Tibial nerve (tissue), 4 donors: ENCODE measurements around the gene DHX8. TPM values are rescaled to one million over a fixed set of nuclear protein-coding genes. Genes with fewer than 3 reads are reported as not detected.

Source experiments
- DNase-seq, 2 donors: peaks; one replicate each; pipeline ENCODE4 v3.0.0-alpha.2; 2019; ENCODE audit warnings: low spot score in 2 of 2
- H3K27ac ChIP-seq, 4 donors: fragments of 200-600 bp; sonication (generic) in 3 of 4; one replicate each; pipeline ENCODE4 v1.5.1; 2017 to 2019; ENCODE audit warnings: mild to moderate bottlenecking in 1 of 4
- H3K27me3 ChIP-seq, 2 donors: fragments of 200-600 bp; sonication (generic) in 1 of 2; one replicate each; pipeline versions ENCODE4 v1.5.1 to v1.6.0; 2017 to 2019
- H3K36me3 ChIP-seq, 3 donors: fragments of 200-600 bp; sonication (generic); one replicate each; pipeline ENCODE4 v1.5.1; 2018 to 2019
- H3K4me1 ChIP-seq, 4 donors: fragments of 200-600 bp; sonication (generic) in 3 of 4; one replicate each; pipeline ENCODE4 v1.5.1; 2017 to 2019
- H3K4me3 ChIP-seq, 4 donors: fragments of 200-600 bp; sonication (generic) in 3 of 4; one replicate each; pipeline ENCODE4 v1.5.1; 2017 to 2019; ENCODE audit warnings: mild to moderate bottlenecking in 1 of 4, moderate library complexity in 1 of 4
- H3K9me3 ChIP-seq, 4 donors: fragments of 200-600 bp; sonication (generic) in 3 of 4; one replicate each; pipeline ENCODE4 v1.5.1; 2017 to 2019
- EP300 ChIP-seq, 2 donors: sonication (generic); formaldehyde crosslinking; IDR thresholded peaks; one replicate each; pipeline ENCODE4 v1.6.1; 2017; ENCODE audit warnings: antibody characterized with exemption in 2 of 2, mild to moderate bottlenecking in 1 of 2
- POLR2A ChIP-seq, 2 donors: fragments of 450-650 bp; IDR thresholded peaks; one replicate each; pipeline ENCODE4 v1.6.1; 2017; ENCODE audit warnings: antibody characterized with exemption in 2 of 2, mild to moderate bottlenecking in 2 of 2, moderate library complexity in 2 of 2
- WGBS, 2 donors: methylation state at CpG; one replicate each; pipeline ENCODE4 v1.1.5; 2018; 5-methylcytosine and 5-hydroxymethylcytosine counted together
- total RNA-seq, 4 donors: library from RNA; depleted of rRNA; stranded (reverse); fragments of >200 nt; gene quantifications; one replicate each; pipeline ENCODE4 v1.1.0, GENCODE V29; 2016
- TF ChIP-seq, protein P1 (sequence below), 5 experiments: fragments of 200-600 bp in 3 of 5; fragments of 450-650 bp in 2 of 5; sonication (generic) in 3 of 5; IDR thresholded peaks; one replicate each; pipeline ENCODE4 v1.5.1; 2016 to 2019; ENCODE audit warnings: antibody characterized with exemption in 5 of 5, mild to moderate bottlenecking in 3 of 5, moderate library complexity in 2 of 5

Gene DHX8
- total RNA-seq, 4 donors from 2014 or later = 35.2 to 57.9 (median 40.7) TPM

DNA sequence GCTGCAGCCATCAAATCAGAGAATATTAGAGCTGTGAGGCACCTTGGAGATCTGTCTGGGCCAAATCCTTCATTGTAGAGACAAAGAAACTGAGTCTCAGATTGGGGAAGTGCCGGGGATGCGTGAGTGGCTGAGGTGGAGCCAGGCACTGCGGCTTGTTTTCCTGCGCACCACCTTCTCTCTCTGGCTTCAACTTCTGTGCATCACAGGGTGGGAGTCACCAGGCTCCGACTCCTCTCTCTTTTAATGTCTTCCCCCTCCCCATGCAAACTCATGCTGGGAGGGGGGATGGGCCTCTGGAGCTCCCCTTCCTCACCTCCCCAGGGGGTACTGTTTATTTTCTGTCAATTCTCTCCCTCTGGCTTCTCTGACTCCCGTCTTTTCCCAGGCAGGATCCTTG lies 71.1 kb downstream of the DHX8 start:
- no peak for DNase-seq
- Histone ChIP-seq H3K27me3 (no peaks in the 10 kb centered on the region), H3K4me1 (peaks cover 0 to 7% (median 0%) of the 10 kb centered on the region in 4 donors), H3K36me3 (no peaks in the 10 kb centered on the region), H3K27ac (no peak overlapping the region), H3K4me3 (no peak overlapping the region), H3K9me3 (no peaks in the 10 kb centered on the region)
- whole genome bisulfite sequencing, 2 donors = 61 to 75% methylated on average over 6 of the region's 6 CpGs
- no peak for TF ChIP-seq EP300 (IDR thresholded peaks at IDR 0.05)
- TF ChIP-seq, protein P1, sequence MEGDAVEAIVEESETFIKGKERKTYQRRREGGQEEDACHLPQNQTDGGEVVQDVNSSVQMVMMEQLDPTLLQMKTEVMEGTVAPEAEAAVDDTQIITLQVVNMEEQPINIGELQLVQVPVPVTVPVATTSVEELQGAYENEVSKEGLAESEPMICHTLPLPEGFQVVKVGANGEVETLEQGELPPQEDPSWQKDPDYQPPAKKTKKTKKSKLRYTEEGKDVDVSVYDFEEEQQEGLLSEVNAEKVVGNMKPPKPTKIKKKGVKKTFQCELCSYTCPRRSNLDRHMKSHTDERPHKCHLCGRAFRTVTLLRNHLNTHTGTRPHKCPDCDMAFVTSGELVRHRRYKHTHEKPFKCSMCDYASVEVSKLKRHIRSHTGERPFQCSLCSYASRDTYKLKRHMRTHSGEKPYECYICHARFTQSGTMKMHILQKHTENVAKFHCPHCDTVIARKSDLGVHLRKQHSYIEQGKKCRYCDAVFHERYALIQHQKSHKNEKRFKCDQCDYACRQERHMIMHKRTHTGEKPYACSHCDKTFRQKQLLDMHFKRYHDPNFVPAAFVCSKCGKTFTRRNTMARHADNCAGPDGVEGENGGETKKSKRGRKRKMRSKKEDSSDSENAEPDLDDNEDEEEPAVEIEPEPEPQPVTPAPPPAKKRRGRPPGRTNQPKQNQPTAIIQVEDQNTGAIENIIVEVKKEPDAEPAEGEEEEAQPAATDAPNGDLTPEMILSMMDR (IDR thresholded peaks at IDR 0.05) = no peak
- TF ChIP-seq POLR2A (IDR thresholded peaks at IDR 0.05) = no peak

DNA sequence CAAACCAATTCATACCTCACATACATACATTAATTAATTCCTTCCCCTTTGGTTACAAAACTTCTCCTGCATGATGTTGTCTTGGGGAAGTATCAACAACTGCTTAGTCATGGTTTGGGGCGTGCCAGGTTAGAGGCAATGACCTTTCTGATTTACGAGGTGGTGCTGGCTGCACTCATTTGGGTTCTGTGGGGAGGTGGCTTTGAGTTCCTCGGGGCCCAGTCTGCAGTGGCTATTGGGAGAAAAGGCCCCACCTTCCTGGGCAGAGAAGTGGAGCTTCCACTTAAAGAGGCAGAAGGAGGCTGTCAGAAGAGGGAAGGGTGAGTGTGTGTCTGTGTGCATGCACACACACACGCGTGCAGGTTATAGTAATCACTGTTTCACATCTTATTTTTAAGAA lies 72.5 kb downstream of the DHX8 start:
- no peaks in the 10 kb centered on the region for H3K9me3 ChIP-seq
- peaks cover 0 to 7% (median 0%) of the 10 kb centered on the region in 4 donors for H3K4me1 ChIP-seq
- peak; percentile 20 to 41 for DNase-seq
- no peaks in the 10 kb centered on the region for H3K27me3 ChIP-seq
- 38 to 59% methylated on average over 5 of the region's 5 CpGs for WGBS, 2 donors
- TF ChIP-seq POLR2A (IDR thresholded peaks at IDR 0.05) = no peak
- TF ChIP-seq, protein P1 (IDR thresholded peaks at IDR 0.05) = no peak
- no peak for TF ChIP-seq EP300 (IDR thresholded peaks at IDR 0.05)
- H3K36me3 ChIP-seq = no peaks in the 10 kb centered on the region
- no peak overlapping the region for H3K4me3 ChIP-seq
- H3K27ac ChIP-seq = no peak overlapping the region

- TF ChIP-seq POLR2A (IDR thresholded peaks at IDR 0.05) (no peak), EP300 (IDR thresholded peaks at IDR 0.05) (no peak)
- TF ChIP-seq, protein P1 (IDR thresholded peaks at IDR 0.05) = no peak
Observed at GRCh38 chr17:43558805-43559160, 75.0 kb downstream of the DHX8 start.

DNA sequence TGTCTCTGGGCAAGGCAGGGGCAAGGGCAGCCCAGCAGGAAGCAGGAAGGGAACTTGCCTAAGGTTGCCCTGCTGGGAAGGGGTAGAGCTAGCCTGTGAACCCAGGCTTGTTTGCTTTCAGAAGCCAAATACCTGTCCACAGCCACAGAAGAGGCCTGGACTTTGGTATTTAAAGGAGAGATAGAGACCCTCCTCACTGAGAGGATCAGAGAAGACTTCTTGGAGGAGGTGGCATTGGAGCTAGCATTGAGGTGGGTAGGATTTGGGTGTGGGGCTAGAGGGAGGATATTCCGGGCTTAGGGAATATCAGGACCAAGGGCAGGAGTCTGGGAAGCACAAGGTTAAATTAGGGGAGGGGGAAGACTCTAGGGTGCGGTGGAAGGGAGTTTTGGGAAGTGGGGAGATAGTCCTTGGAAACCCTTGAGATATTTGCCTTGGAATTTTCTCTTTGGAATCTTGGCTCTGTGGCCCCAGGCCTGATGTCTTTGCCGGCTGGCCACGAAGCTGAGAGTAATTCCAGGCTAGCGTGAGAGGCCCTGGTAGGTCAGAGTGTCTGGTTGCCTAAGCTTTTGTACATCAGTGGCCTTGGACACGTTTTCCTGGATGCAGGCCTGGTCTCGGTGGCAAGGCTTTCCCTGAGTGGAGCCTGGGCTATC lies 75.5 kb downstream of the DHX8 start:
- no peak for DNase-seq
- H3K36me3 ChIP-seq = no peaks in the 10 kb centered on the region
- WGBS, 2 donors = 61 to 63% methylated on average over 7 of the region's 7 CpGs
- peaks cover 0 to 5% of the 10 kb centered on the region in 2 donors for H3K27me3 ChIP-seq
- no peak overlapping the region for H3K4me3 ChIP-seq
- H3K27ac ChIP-seq = no peak overlapping the region
- H3K4me1 ChIP-seq = peaks cover 0 to 17% (median 0%) of the 10 kb centered on the region in 4 donors
- H3K9me3 ChIP-seq = no peaks in the 10 kb centered on the region
- TF ChIP-seq EP300 (IDR thresholded peaks at IDR 0.05) (no peak), POLR2A (IDR thresholded peaks at IDR 0.05) (no peak)
- TF ChIP-seq, protein P1 (IDR thresholded peaks at IDR 0.05) = no peak

More at GRCh38 chr17:43558805-43559160, 75.0 kb downstream of the DHX8 start:
- no peak overlapping the region for H3K27ac ChIP-seq
- H3K4me1 ChIP-seq = peaks cover 0 to 17% (median 0%) of the 10 kb centered on the region in 4 donors
- no peak overlapping the region for H3K4me3 ChIP-seq
- DNase-seq = no peak
- peaks cover 0 to 5% of the 10 kb centered on the region in 2 donors for H3K27me3 ChIP-seq
- WGBS, 2 donors = 83 to 88% methylated on average over 5 of the region's 5 CpGs
- no peaks in the 10 kb centered on the region for H3K9me3 ChIP-seq
- H3K36me3 ChIP-seq = no peaks in the 10 kb centered on the region

DNA sequence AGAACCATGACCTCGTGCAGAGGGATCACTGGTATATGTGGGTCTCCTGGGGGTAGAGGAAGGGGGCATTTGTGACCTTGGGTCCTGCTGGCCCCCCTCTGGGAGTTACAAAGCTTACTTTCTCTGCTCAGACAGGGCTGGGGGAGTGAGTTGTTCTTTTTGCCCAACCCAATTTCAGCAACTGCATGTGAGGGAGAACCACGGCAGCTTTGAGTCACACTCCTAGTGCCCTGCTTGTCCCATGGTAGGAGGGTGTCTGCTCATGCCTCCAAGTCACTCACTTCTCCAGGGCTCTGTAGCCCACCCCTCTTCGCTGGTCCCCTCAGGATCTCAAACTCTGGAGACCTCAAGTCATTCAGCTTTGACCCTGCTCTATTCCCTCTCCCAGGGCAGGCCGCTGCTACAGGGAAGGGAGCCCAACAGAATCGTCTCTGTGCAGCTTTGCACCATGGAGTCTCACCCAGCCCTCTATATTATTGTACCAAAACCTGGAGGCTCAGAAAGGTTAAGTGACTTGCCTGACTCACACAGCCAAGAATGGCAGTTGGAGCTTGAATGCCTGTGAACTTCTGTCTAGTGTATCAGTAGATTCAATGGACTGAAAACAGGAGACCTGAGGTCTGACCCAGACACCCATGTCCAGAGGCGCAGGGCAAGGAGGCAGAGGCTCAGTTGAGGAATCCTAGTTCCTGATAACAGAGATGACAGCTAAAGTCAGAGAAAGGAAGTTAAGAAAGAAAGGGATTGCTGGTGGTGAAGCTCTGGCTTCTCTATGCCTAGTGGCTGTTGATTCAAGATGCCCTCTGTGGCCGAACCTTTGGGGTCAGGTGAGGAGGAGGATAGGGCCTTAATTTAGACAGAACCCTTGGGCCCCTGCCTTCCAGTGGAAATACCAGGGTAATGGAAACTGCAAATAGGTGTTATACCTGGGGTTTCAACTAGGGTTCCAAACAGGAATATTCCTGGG lies 77.0 kb downstream of the DHX8 start:
- WGBS, 2 donors = 79 to 83% methylated on average over 7 of the region's 7 CpGs
- no peak for DNase-seq
- H3K4me3 ChIP-seq = no peak overlapping the region
- peaks cover 0 to 17% (median 0%) of the 10 kb centered on the region in 4 donors for H3K4me1 ChIP-seq
- peaks cover 0 to 5% of the 10 kb centered on the region in 2 donors for H3K27me3 ChIP-seq
- TF ChIP-seq, protein P1 (IDR thresholded peaks at IDR 0.05) = no peak
- no peak for TF ChIP-seq EP300 (IDR thresholded peaks at IDR 0.05)
- no peak for TF ChIP-seq POLR2A (IDR thresholded peaks at IDR 0.05)
- no peak overlapping the region for H3K27ac ChIP-seq
- no peaks in the 10 kb centered on the region for H3K36me3 ChIP-seq
- H3K9me3 ChIP-seq = no peaks in the 10 kb centered on the region
